CD4-positive, CD25-positive, alpha-beta regulatory T cell (primary cell): Measurements from ENCODE around the gene FBF1. TPM values are rescaled to one million over a fixed set of nuclear protein-coding genes. Genes with fewer than 3 reads are reported as not detected.

ENCODE experiments used
- ATAC-seq, 2 donors: fragments of 150-1000 bp; cut with Tn5 transposase; one replicate each; pipeline ENCODE4 v1.10.0; 2021; ENCODE audit warnings: low read depth in 2 of 2, moderate number of reproducible peaks in 2 of 2, moderate library complexity in 1 of 2
- DNase-seq, 3 donors: peaks; one replicate each; pipeline versions ENCODE4 v3.0.0 to v3.0.0-alpha.2; 2012 to 2022; ENCODE audit warnings: mixed read lengths in 1 of 3
- H3K27ac ChIP-seq: one replicate; pipeline ENCODE4 v1.7.0; 2013; ENCODE audit warnings: mild to moderate bottlenecking, low read length; ENCODE audit not compliant: insufficient read depth, poor library complexity, severe bottlenecking
- H3K27me3 ChIP-seq: one replicate; pipeline ENCODE4 v1.7.0; 2013; ENCODE audit warnings: low read length; ENCODE audit not compliant: control insufficient read depth, insufficient read depth
- H3K36me3 ChIP-seq: one replicate; pipeline ENCODE4 v1.7.0; 2013; ENCODE audit warnings: mild to moderate bottlenecking, low read length, moderate library complexity; ENCODE audit not compliant: control insufficient read depth, insufficient read depth
- H3K4me1 ChIP-seq: 2 replicates; pipeline ENCODE4 v1.7.0; 2013; ENCODE audit warnings: mild to moderate bottlenecking, low read length; ENCODE audit not compliant: insufficient read depth, control insufficient read depth, poor library complexity, severe bottlenecking
- H3K4me3 ChIP-seq: one replicate; pipeline ENCODE4 v1.7.0; 2013; ENCODE audit warnings: low read depth, mild to moderate bottlenecking, low read length, moderate library complexity
- H3K9me3 ChIP-seq, 2 experiments: 1 replicate in 1 of 2; 2 replicates in 1 of 2; pipeline ENCODE4 v1.7.0; 2013; ENCODE audit warnings: low read length in 2 of 2, mild to moderate bottlenecking in 1 of 2, moderate library complexity in 1 of 2; ENCODE audit not compliant: control insufficient read depth in 2 of 2
- H3K27ac Mint-ChIP-seq, 3 donors: one replicate each; pipeline ENCODE4 v1.8.0; 2020 to 2022; ENCODE audit warnings: mild to moderate bottlenecking in 3 of 3, mixed read lengths in 3 of 3, moderate library complexity in 2 of 3
- H3K27me3 Mint-ChIP-seq: one replicate; pipeline ENCODE4 v1.8.0; 2022; ENCODE audit warnings: mild to moderate bottlenecking, mixed read lengths
- H3K36me3 Mint-ChIP-seq: one replicate; pipeline ENCODE4 v1.8.0; 2020; ENCODE audit warnings: mixed read lengths
- H3K4me1 Mint-ChIP-seq, 4 donors: one replicate each; pipeline ENCODE4 v1.8.0; 2020 to 2022; ENCODE audit warnings: mixed read lengths in 4 of 4, mild to moderate bottlenecking in 1 of 4
- H3K4me3 Mint-ChIP-seq, 4 donors: one replicate each; pipeline ENCODE4 v1.8.0; 2020 to 2022; ENCODE audit warnings: mild to moderate bottlenecking in 4 of 4, mixed read lengths in 4 of 4, moderate library complexity in 3 of 4
- H3K9me3 Mint-ChIP-seq, 7 donors: one replicate each; pipeline ENCODE4 v1.8.0; 2020 to 2022; ENCODE audit warnings: mixed read lengths in 7 of 7, mild to moderate bottlenecking in 3 of 7, moderate library complexity in 2 of 7
- polyA plus RNA-seq, 4 donors: library from polyadenylated mRNA; unstranded; fragments of 300-500 nt; fragmentation: Illumina TruSeq; gene quantifications; one replicate each; pipeline ENCODE4 v1.2.3, GENCODE V29; 2021
- total RNA-seq: library from RNA; stranded (reverse); gene quantifications from one replicate; pipeline ENCODE4 v1.2.3, GENCODE V29; 2022

The FBF1 gene
- total and polyA plus RNA-seq, 5 donors from 2014 or later: 1.7 to 15.5 (median 2.9) TPM

DNA sequence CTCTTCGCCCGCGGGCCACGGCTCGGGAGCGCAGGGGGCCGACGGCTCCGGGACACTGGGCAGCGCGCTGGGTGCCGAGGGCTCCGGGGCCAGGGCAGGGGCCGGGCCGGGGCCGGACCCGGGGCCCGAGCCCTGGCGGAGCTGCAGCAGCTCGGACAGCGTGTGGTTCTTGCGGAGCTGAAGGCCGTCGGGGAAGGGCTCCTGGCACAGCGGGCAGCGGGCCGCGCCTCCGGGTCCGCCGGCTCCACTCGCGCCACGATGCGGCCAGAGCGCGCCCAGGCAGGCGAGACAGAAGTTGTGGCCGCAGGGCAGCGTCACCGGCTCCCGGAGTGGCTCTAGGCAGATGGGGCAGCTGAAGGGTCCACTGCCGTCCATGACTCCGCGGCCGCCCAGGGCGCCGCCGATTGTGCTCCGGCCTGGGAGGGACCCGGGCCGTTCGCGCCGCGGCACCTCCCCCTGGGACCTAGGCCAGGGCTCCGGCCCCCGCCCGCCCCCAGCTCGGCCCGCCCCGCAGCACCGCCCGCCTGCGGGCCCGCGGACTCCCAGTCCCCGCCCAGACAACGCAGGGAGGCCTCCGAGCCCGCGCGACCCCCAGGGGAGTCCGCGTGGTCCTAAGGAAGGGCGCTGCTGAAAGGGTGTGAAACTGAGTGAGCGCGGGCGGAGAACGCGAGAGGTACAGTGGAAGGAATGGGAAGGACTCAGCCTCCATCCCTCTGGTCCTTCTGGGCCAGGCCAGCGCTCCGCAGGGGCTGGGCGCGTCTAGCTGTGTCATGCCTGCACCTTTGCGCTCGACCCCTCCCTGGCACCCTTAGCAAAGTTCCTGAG is 62.5 kb downstream of the FBF1 start, which contains the start of gene TRIM47:
Gene TRIM47 (minus strand): TSS at position 408 of the 825 bp plus-strand sequence. CDS start 33 bp downstream, at position 375.
- no peaks in the 10 kb centered on the region for H3K36me3 Mint-ChIP-seq
- peaks cover 5% of the 10 kb centered on the region for H3K36me3 ChIP-seq
- no peaks in the 10 kb centered on the region for H3K9me3 ChIP-seq
- peak within 1 kb of the TSS; percentile 89 to 97 (median 95) for H3K27ac Mint-ChIP-seq
- peaks cover 12% of the 10 kb centered on the region for H3K27me3 Mint-ChIP-seq
- H3K4me1 ChIP-seq: peaks cover 42% of the 10 kb centered on the region
- H3K27ac ChIP-seq: peak within 1 kb of the TSS; percentile 75
- H3K4me3 ChIP-seq: peak within 1 kb of the TSS; percentile 62
- H3K27me3 ChIP-seq: no peaks in the 10 kb centered on the region
- H3K4me1 Mint-ChIP-seq: peaks cover 0 to 46% (median 13%) of the 10 kb centered on the region in 4 donors
- ATAC-seq: no peak
- peak within 1 kb of the TSS; percentile 86 to 96 (median 90) for H3K4me3 Mint-ChIP-seq
- H3K9me3 Mint-ChIP-seq: no peaks in the 10 kb centered on the region
- no peak for DNase-seq

DNA sequence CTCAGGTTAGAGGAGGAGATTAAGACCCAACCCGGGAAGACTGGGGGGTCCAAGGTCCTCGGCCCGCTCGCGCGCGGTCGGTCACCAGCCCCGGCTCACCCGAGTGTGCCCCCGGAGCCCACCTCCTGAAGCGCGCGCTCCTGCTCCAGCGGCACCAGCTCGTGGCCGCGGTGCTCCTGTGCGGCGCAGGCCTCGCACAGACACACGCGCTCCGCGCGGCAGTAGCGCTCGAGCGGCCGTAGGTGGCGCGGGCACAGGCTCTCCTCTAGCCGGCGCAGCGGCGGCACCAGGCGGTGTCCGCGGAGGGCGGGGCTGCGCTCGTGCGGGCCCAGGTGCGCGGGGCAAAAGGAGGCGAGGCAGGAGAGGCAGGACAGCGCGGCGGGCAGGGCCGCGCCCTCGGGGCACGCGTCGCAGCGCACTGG is 63.1 kb downstream of the FBF1 start:
- H3K36me3 ChIP-seq: peaks cover 5% of the 10 kb centered on the region
- Mint-ChIP-seq H3K9me3 (no peaks in the 10 kb centered on the region), H3K27me3 (peaks cover 10% of the 10 kb centered on the region), H3K4me1 (peaks cover 0 to 52% (median 17%) of the 10 kb centered on the region in 4 donors), H3K4me3 (peak overlapping the region; percentile 86 to 96 (median 90)), H3K36me3 (no peaks in the 10 kb centered on the region), H3K27ac (peak overlapping the region; percentile 89 to 97 (median 95))
- H3K27ac ChIP-seq: peak overlapping the region; percentile 75
- DNase-seq: peak; percentile 53 to 84 (median 71)
- H3K4me3 ChIP-seq: peak overlapping the region; percentile 62
- peaks cover 48% of the 10 kb centered on the region for H3K4me1 ChIP-seq
- ATAC-seq: peak; percentile 76 to 79
- no peaks in the 10 kb centered on the region for H3K27me3 ChIP-seq
- no peaks in the 10 kb centered on the region for H3K9me3 ChIP-seq

DNA sequence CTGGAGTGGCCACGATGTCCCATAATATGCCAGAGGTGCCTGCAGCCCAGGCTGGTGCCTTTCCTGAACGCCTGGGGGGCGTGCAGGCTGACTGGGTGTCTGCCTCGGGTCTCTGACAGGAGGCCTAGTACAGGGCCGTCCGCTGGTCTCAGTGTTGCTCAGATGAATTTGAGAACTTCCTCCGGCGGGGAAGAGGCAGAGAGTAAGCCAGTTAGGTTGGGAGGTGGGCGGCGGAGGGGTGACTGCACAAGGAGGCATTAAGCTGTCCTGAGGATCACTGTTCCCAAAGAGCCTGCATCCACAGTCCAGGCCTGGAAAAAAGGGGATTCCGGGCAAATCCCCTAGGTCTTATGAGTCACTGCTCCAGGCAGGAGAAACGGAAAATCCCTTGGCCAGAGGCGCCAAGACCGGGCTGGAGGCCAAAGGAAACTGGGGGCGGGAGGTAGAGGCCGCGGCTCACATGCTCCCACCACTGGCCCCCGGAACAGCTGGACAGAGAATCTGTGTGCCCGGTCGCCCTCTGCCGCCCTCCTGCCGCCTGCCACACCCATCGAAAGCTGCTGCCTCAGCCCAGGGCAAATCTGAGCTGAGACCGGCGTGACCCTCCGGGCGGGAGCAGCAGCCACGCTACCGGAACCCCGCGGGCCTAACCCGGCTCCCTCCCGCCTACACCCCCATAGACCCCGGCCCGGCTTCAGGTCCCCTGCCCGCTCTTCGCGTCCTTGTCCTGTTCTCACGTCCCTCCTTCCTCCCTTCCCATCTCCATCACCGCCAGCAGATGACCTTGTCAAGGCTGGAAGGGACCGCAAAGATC is 63.7 kb downstream of the FBF1 start:
- no peaks in the 10 kb centered on the region for H3K9me3 Mint-ChIP-seq
- no peaks in the 10 kb centered on the region for H3K27me3 ChIP-seq
- ATAC-seq (no peak), DNase-seq (peak in 2 of 3 donors; percentile 16 to 42)
- H3K9me3 ChIP-seq: no peaks in the 10 kb centered on the region
- peak overlapping the region; percentile 89 to 97 (median 95) for H3K27ac Mint-ChIP-seq
- peaks cover 7% of the 10 kb centered on the region for H3K27me3 Mint-ChIP-seq
- H3K4me3 Mint-ChIP-seq: peak overlapping the region; percentile 86 to 96 (median 90)
- H3K27ac ChIP-seq: peak overlapping the region; percentile 75
- H3K4me1 ChIP-seq: peaks cover 54% of the 10 kb centered on the region
- H3K36me3 ChIP-seq: peaks cover 5% of the 10 kb centered on the region
- peak overlapping the region; percentile 62 for H3K4me3 ChIP-seq
- H3K36me3 Mint-ChIP-seq: no peaks in the 10 kb centered on the region
- peaks cover 0 to 58% (median 21%) of the 10 kb centered on the region in 4 donors for H3K4me1 Mint-ChIP-seq

DNA sequence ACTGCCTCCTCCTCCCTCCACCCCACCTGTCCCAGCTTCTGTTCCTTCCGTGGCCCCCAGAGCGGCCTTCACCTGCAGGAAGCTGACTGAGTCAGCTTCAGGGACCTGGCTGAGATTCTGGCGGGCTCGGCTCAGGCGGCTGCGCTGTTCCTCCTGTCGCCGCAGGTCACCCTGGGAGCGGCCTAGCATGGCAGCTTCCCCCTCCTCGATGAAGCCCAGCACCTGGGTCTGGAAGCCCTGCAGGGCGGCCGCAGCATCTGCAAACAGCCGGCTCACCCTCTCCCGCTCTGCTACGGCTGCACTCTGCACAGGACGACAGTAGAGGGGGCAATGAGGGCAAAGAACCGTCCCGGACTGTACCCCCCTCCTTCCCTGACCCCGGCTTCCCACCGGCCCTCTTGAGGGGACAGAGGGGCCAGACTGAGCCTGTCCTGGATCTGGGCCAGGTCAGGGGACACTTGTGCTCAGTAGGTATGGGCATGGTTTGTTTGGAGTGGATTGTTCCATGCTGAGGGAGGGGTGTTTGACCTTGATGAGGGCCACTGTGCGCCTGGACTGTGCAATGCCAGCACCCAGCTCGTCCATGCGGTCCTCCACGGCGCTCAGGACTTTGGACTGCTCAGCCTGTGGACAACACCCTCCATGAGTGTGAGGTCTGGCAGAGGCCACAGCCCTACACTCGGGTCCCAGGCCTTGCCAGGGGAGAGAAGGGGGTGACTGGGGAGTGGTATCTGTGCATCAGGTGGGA is 64.5 kb downstream of the FBF1 start:
- Mint-ChIP-seq H3K27ac (peak overlapping the region; percentile 89 to 97 (median 91)), H3K4me1 (peaks cover 0 to 59% (median 21%) of the 10 kb centered on the region in 4 donors), H3K27me3 (peaks cover 7% of the 10 kb centered on the region), H3K36me3 (no peaks in the 10 kb centered on the region), H3K9me3 (no peaks in the 10 kb centered on the region), H3K4me3 (peak overlapping the region; percentile 86 to 96 (median 90))
- Histone ChIP-seq H3K4me3 (peak overlapping the region; percentile 62), H3K9me3 (no peaks in the 10 kb centered on the region), H3K4me1 (peaks cover 55% of the 10 kb centered on the region), H3K36me3 (peaks cover 5% of the 10 kb centered on the region), H3K27ac (peak overlapping the region; percentile 75), H3K27me3 (no peaks in the 10 kb centered on the region)
- DNase-seq: peak; percentile 61 to 93 (median 73)
- peak; percentile 69 to 75 for ATAC-seq

DNA sequence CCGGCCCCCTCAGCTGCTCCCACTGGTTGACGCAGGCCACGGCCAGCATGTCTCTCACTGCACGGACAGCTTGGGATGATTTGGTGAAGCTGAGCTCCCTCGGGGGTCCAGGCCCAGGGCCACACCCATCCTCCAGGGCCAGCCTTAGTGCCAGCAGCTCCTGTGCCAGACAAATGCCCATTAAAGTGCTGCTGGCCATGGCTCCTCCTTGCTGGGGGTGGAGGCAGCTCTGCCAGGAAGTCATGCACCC is 65.0 kb downstream of the FBF1 start:
- ATAC-seq (no peak), DNase-seq (no peak)
- peak overlapping the region; percentile 62 for H3K4me3 ChIP-seq
- no peaks in the 10 kb centered on the region for H3K9me3 Mint-ChIP-seq
- peaks cover 55% of the 10 kb centered on the region for H3K4me1 ChIP-seq
- H3K27ac Mint-ChIP-seq: peak overlapping the region; percentile 89 to 97 (median 91)
- peak overlapping the region; percentile 75 for H3K27ac ChIP-seq
- H3K27me3 ChIP-seq: no peaks in the 10 kb centered on the region
- peak overlapping the region; percentile 86 to 96 (median 90) for H3K4me3 Mint-ChIP-seq
- no peaks in the 10 kb centered on the region for H3K9me3 ChIP-seq
- peaks cover 0 to 59% (median 21%) of the 10 kb centered on the region in 4 donors for H3K4me1 Mint-ChIP-seq
- H3K27me3 Mint-ChIP-seq: peaks cover 7% of the 10 kb centered on the region
- no peaks in the 10 kb centered on the region for H3K36me3 Mint-ChIP-seq
- H3K36me3 ChIP-seq: peaks cover 5% of the 10 kb centered on the region

DNA sequence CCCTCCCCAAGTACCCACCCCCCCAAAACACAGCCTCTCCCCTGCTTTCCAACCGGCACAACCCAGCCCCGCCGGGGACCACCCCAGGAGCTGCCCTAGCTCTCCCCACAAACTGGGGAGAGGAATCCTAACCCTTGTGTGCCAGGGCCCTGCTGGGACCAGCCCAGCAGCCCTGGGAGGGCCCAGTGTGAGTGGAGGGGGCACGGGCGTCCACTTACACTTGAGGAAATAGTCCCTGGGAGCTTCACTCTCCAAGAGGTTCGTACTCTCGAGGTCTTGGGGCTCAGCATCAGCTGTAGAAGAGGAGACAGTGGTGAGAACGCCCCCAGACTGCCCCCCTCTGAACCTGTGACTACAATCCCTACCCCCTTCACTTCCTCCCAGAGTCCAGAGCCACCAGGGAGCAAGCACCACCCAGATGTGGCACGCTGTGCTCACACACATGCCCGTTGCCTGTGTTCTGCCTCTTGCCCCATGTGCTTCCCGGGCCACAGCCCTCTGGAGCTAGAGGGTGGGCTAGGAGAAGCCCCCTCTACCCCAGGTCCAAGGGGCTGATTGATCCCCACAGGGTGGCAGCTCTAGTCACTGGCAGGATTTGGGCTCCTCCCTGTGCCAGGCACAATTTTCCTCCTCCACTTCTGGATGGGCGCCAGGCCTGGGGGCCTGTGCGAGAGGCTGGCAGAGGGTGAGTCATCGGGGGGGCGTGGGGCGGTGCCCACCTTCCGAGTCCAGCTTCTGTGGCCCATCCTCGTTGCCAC is 65.5 kb downstream of the FBF1 start:
- Histone ChIP-seq H3K36me3 (peaks cover 5% of the 10 kb centered on the region), H3K4me3 (no peak overlapping the region), H3K9me3 (no peaks in the 10 kb centered on the region), H3K27me3 (no peaks in the 10 kb centered on the region), H3K4me1 (peaks cover 55% of the 10 kb centered on the region), H3K27ac (peak overlapping the region; percentile 75)
- Mint-ChIP-seq H3K9me3 (no peaks in the 10 kb centered on the region), H3K27ac (peak overlapping the region; percentile 89 to 97 (median 91)), H3K36me3 (no peaks in the 10 kb centered on the region), H3K4me3 (peak overlapping the region; percentile 86 to 96 (median 90)), H3K27me3 (peaks cover 7% of the 10 kb centered on the region), H3K4me1 (peaks cover 0 to 62% (median 21%) of the 10 kb centered on the region in 4 donors)
- ATAC-seq: no peak
- DNase-seq: no peak
